ENCODE measurements around the gene COX19. TPM values are rescaled to one million over a fixed set of nuclear protein-coding genes. Genes with fewer than 3 reads are reported as not detected.

COX19 gene
- total and polyA plus RNA-seq, 2 donors (not counting 3 experiments of a cell fraction or from before 2014, with no cell fraction given), result 6.8 to 10.6 TPM

DNA sequence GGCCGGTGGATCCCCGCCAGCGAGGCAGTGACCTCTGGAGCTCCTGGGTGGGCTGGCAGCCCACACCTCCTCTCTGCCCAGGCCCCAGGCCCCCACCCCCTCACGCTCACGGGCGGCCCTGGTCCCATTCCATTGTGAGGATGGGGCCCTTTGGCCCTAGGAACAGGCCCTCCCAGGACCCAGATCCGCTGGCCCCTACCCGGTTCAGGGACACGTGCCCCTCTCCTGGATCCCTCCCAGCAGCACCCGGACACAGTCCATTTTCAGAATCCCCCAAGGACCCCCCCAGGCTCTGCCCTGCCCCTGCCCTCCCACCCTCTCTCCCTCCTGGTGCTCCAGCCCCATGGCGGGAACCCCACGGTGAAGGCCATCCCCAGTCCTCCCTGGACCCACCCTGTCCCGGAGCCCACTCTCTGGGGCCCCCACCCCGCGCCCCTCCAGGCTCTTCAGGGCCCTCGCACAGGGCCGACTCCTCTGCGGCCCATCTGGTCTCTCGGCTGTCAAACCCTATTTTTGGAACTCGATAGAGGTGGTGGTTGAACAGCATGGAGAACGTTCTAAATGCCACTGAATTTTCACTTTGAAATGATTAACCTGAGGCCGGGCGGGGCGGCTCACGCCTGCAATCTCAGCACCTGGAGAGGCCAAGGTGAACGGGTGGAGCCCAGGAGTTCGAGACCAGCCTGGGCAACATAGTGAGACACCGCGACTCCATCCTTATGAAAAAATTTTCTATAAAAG lies 28.9 kb downstream of the COX19 start:
- TF ChIP-seq POLR2A (IDR thresholded peaks at IDR 0.05; ENCODE audit: low read depth, low read length) (no peak), GATA2 (IDR thresholded peaks at IDR 0.05; ENCODE audit: insufficient read depth, insufficient read length, low read depth, low read length) (no peak), EZH2 (IDR thresholded peaks at IDR 0.05; ENCODE audit: borderline replicate concordance, low read depth, low read length, severe bottlenecking) (no peak), MYC (IDR thresholded peaks at IDR 0.05; ENCODE audit: low read depth, low read length) (no peak), JUN (IDR thresholded peaks at IDR 0.05; ENCODE audit: borderline replicate concordance, insufficient read depth, insufficient read length, low read depth) (no peak), POLR2AphosphoS5 (IDR thresholded peaks at IDR 0.05; ENCODE audit: insufficient read depth, low read depth, low read length) (no peak), FOS (IDR thresholded peaks at IDR 0.05; ENCODE audit: borderline replicate concordance, insufficient read depth, low read length) (no peak)
- TF ChIP-seq, protein P1, sequence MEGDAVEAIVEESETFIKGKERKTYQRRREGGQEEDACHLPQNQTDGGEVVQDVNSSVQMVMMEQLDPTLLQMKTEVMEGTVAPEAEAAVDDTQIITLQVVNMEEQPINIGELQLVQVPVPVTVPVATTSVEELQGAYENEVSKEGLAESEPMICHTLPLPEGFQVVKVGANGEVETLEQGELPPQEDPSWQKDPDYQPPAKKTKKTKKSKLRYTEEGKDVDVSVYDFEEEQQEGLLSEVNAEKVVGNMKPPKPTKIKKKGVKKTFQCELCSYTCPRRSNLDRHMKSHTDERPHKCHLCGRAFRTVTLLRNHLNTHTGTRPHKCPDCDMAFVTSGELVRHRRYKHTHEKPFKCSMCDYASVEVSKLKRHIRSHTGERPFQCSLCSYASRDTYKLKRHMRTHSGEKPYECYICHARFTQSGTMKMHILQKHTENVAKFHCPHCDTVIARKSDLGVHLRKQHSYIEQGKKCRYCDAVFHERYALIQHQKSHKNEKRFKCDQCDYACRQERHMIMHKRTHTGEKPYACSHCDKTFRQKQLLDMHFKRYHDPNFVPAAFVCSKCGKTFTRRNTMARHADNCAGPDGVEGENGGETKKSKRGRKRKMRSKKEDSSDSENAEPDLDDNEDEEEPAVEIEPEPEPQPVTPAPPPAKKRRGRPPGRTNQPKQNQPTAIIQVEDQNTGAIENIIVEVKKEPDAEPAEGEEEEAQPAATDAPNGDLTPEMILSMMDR (IDR thresholded peaks at IDR 0.05; ENCODE audit: extremely low read depth in 1 of 2, insufficient read depth in 1 of 2, low read depth in 1 of 2, low read length in 2 of 2), result no peak
- TF ChIP-seq, protein P2, sequence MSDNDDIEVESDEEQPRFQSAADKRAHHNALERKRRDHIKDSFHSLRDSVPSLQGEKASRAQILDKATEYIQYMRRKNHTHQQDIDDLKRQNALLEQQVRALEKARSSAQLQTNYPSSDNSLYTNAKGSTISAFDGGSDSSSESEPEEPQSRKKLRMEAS (IDR thresholded peaks at IDR 0.05; ENCODE audit: insufficient read depth, insufficient read length), result no peak
- dilution Hi-C loops (cut with MboI; ENCODE audit: extremely low pct_ligation_motif_present, low sequenced_read_pairs), result no loop called here
- H3K4me1 ChIP-seq (ENCODE audit: control insufficient read depth, extremely low read depth, insufficient read depth, low read length), result no peaks in the 10 kb centered on the region
- no peak overlapping the region for H3K9ac ChIP-seq (replicated peaks; ENCODE audit: extremely low read depth, insufficient read depth, low read length)
- H3K27me3 ChIP-seq (ENCODE audit: control insufficient read depth in 2 of 2, insufficient read depth in 2 of 2, low read length in 2 of 2), result peaks cover 0 to 4% of the 10 kb centered on the region in 2 experiments
- no peaks in the 10 kb centered on the region for H3K9me1 ChIP-seq (replicated peaks; ENCODE audit: control insufficient read depth, extremely low read depth, insufficient read depth, low read length)
- intact Hi-C loops (cut with micrococcal nuclease), result no loop called here
- no peak overlapping the region for H3K27ac ChIP-seq (ENCODE audit: insufficient read depth, low read depth, low read length)
- H3K4me3 ChIP-seq (replicated peaks in 1 of 3; ENCODE audit: insufficient read depth in 1 of 3, low read depth in 1 of 3, low read length in 3 of 3), result no peak overlapping the region
- no peaks in the 10 kb centered on the region for H3K36me3 ChIP-seq (ENCODE audit: control insufficient read depth in 2 of 2, extremely low read depth in 1 of 2, insufficient read depth in 2 of 2, low read length in 2 of 2)
- DNase-seq (ENCODE audit: low read depth, low spot score) (no peak), FAIRE-seq (no peak)
- POLR2A ChIA-PET, result no interaction called here
- H3K79me2 ChIP-seq (ENCODE audit: control insufficient read depth, insufficient read depth, low read length), result no peaks in the 10 kb centered on the region
- H4K20me1 ChIP-seq (replicated peaks; ENCODE audit: control insufficient read depth, extremely low read depth, insufficient read depth, low read length), result no peaks in the 10 kb centered on the region
- H3K4me2 ChIP-seq (ENCODE audit: insufficient read depth, low read length), result no peak overlapping the region
- BruUV-seq (replicated peaks), result no TSS peak
- no peaks in the 10 kb centered on the region for H3K9me3 ChIP-seq (replicated peaks; ENCODE audit: control insufficient read depth, insufficient read depth, low read length)
- no peak overlapping the region for H2AFZ ChIP-seq (ENCODE audit: low read depth, low read length)
- CTCF ChIA-PET, result interaction anchor here (0.6 kb wide), 1 partner anchor 135 kb away, joined by 3 read pairs; no protein-coding TSS in a partner anchor
